PC-3 (cell line): ENCODE results near the gene GPR156. TPM values are rescaled to one million over a fixed set of nuclear protein-coding genes. Genes with fewer than 3 reads are reported as not detected.

Experiments used
- ATAC-seq: fragments of 200-7000 bp; cut with Tn5 transposase; 2 replicates; pipeline ENCODE4 v1.9.1; 2020; ENCODE audit warnings: mild to moderate bottlenecking, moderate library complexity
- BruUV-seq: library from RNA; stranded (reverse); fragments of 400-500 nt; replicated peaks from 2 replicates; lab custom pipeline; 2021; lab: Mats Ljungman, UMichigan
- CTCF ChIA-PET: fragments of 300-600 bp; sonication (Branson Sonifier 250); formaldehyde crosslinking; loops from one replicate; lab custom pipeline; 2022; ENCODE audit warnings: antibody characterized with exemption; lab: Charles Lee
- POLR2A ChIA-PET: fragments of 300-600 bp; sonication (Branson Sonifier 250); formaldehyde crosslinking; loops from one replicate; lab custom pipeline; 2022; ENCODE audit warnings: antibody characterized with exemption; ENCODE audit not compliant: unreplicated experiment; lab: Charles Lee
- DNase-seq: peaks from one replicate; pipeline ENCODE4 v3.0.0-alpha.2; 2015
- H2AFZ ChIP-seq: fragments of 300-600 bp; sonication (generic); 2 replicates; pipeline ENCODE4 v1.6.0; 2016; ENCODE audit warnings: antibody characterized with exemption, low read length
- H3F3A ChIP-seq: fragments of 300-600 bp; sonication (generic); one replicate; pipeline ENCODE4 v1.6.0; 2017; ENCODE audit warnings: antibody characterized with exemption, low read length, control low read depth, mild to moderate bottlenecking; ENCODE audit not compliant: unreplicated experiment
- H3K27ac ChIP-seq: fragments of 300-600 bp; sonication (generic); 2 replicates; pipeline ENCODE4 v1.5.1; 2016; ENCODE audit warnings: mild to moderate bottlenecking, low read length
- H3K27me3 ChIP-seq: fragments of 300-600 bp; sonication (generic); 2 replicates; pipeline ENCODE4 v1.6.1; 2016; ENCODE audit warnings: low read length, mixed read lengths
- H3K36me3 ChIP-seq: fragments of 300-600 bp; sonication (generic); 2 replicates; pipeline ENCODE4 v1.6.1; 2016; ENCODE audit warnings: low read depth, mixed run types, low read length, mixed read lengths
- H3K4me1 ChIP-seq: fragments of 300-600 bp; sonication (generic); 2 replicates; pipeline ENCODE4 v1.5.1; 2016; ENCODE audit warnings: low read length; ENCODE audit not compliant: insufficient read depth
- H3K4me2 ChIP-seq: fragments of 300-600 bp; sonication (generic); 2 replicates; pipeline ENCODE4 v1.6.0; 2016; ENCODE audit warnings: low read length
- H3K4me3 ChIP-seq: fragments of 300-600 bp; sonication (generic); 2 replicates; pipeline ENCODE4 v1.5.1; 2016; ENCODE audit warnings: mild to moderate bottlenecking, low read length, mixed read lengths
- H3K79me2 ChIP-seq: fragments of 300-600 bp; sonication (generic); 2 replicates; pipeline ENCODE4 v1.6.1; 2017; ENCODE audit warnings: low read length, mixed read lengths
- H3K9ac ChIP-seq: fragments of 300-600 bp; sonication (generic); 2 replicates; pipeline ENCODE4 v1.6.0; 2016; ENCODE audit warnings: mild to moderate bottlenecking, low read length
- H3K9me2 ChIP-seq: fragments of 300-600 bp; sonication (generic); replicated peaks from 2 replicates; pipeline ENCODE4 v1.6.1; 2016; ENCODE audit warnings: mixed run types, low read length, mixed read lengths
- H3K9me3 ChIP-seq: fragments of 300-600 bp; sonication (generic); 2 replicates; pipeline ENCODE4 v1.6.1; 2016; ENCODE audit warnings: low read length, mixed read lengths
- H4K20me1 ChIP-seq: fragments of 300-600 bp; sonication (generic); 2 replicates; pipeline ENCODE4 v1.6.1; 2016; ENCODE audit warnings: low read length, mixed read lengths
- EZH2 ChIP-seq: fragments of 300-600 bp; sonication (generic); IDR thresholded peaks from one replicate; pipeline ENCODE4 v1.6.1; 2017; ENCODE audit warnings: antibody characterized with exemption, mild to moderate bottlenecking, low read length; ENCODE audit not compliant: unreplicated experiment
- EZH2phosphoT487 ChIP-seq: fragments of 300-600 bp; sonication (generic); IDR thresholded peaks from 2 replicates; pipeline ENCODE4 v1.6.1; 2018; ENCODE audit warnings: mild to moderate bottlenecking, antibody characterized with exemption, low read length, borderline replicate concordance
- intact Hi-C: fragments of 100-400 bp; cut with micrococcal nuclease; formaldehyde crosslinking; loops from 2 replicates; pipeline ENCODE4 v1.9.0; 2023
- total RNA-seq: library from RNA; depleted of rRNA; stranded (reverse); fragments of >200 nt; gene quantifications from 2 replicates; pipeline ENCODE4 v1.2.3, GENCODE V29; 2014
- TF ChIP-seq, protein P1 (sequence below): fragments of 300-600 bp; sonication (generic); conservative IDR thresholded peaks from 2 replicates; pipeline ENCODE4 v1.5.1; 2017; ENCODE audit warnings: antibody characterized with exemption, low read depth, mild to moderate bottlenecking, low read length

GPR156 gene
- total RNA-seq, 1 experiment from 2014 or later = 5.1 TPM

DNA sequence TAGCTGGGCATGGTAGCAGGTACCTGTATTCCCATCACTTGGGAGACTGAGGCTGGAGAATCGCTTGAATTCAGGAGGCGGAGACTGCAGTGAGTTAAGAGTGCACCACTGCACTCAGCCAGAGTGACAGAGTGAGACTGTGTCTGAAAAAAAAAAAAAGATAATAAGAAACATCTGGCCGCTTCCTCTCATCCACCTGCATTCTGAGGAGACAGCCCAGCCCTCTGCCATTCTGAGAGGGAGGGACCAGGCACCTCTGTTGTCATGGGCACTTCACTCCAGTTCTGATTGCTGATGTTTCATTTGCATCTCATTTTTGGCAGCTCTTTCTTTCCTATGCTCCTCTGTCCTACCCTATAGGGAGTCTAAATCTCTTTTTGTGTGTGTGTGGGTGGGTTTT is 154.4 kb downstream of the GPR156 start:
- ChIA-PET CTCF (no interaction called here), POLR2A (no interaction called here)
- BruUV-seq = no TSS peak

DNA sequence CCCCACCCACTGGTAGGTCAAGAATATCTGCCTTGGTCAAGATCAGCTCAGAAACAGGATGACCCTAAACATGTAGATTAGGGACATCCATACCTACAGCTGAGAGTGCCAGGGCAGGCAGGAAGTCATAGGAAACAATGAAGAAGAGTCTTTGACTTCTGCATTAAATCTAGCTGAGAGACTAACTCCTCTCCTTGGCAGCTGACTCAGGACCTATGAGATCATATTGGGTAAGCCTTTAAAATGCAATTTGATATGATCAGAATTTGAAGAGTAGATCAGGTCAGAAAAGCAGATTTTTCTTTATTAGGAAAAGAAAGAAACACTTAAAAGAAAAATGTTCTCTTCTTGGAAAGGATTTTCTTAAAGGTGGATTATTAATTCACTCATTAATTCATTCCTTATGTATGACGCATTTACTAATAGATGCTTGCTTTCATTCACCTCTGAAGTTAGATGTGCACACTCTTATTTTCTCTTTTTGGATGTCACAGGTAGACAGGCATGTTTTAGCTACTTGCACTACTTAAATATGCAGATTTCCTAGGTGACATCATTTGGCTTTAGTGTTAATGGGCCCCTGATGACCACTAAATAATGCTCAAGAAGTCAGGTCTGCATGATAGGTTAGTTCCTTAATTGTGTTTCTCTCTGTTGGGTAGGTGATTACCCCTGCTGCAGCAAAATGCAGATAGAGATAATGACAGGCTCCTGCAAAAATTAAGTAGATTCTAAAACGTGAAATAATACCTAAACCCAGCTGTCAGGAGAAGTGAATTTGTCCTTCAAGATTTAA is 155.1 kb downstream of the GPR156 start:
- no peaks in the 10 kb centered on the region for H3K27me3 ChIP-seq
- H3K9ac ChIP-seq = no peak overlapping the region
- peak; percentile 84 for ATAC-seq
- ChIA-PET CTCF (no interaction called here), POLR2A (no interaction called here)
- intact Hi-C loops = no loop called here
- no peaks in the 10 kb centered on the region for H3K79me2 ChIP-seq
- H3K27ac ChIP-seq = no peak overlapping the region
- no TSS peak for BruUV-seq
- 0 out of 2 replicates have a peak overlapping the region, but pooled peaks have one; percentile 2 for H3K4me2 ChIP-seq
- H2AFZ ChIP-seq = no peak overlapping the region
- no peak overlapping the region for H3K4me3 ChIP-seq
- H3F3A ChIP-seq = no peaks in the 10 kb centered on the region
- DNase-seq = peak; percentile 72
- H3K9me2 ChIP-seq = no peaks in the 10 kb centered on the region
- H3K36me3 ChIP-seq = no peaks in the 10 kb centered on the region
- no peaks in the 10 kb centered on the region for H4K20me1 ChIP-seq
- H3K9me3 ChIP-seq = no peaks in the 10 kb centered on the region
- no peak for TF ChIP-seq EZH2phosphoT487
- TF ChIP-seq, protein P1, sequence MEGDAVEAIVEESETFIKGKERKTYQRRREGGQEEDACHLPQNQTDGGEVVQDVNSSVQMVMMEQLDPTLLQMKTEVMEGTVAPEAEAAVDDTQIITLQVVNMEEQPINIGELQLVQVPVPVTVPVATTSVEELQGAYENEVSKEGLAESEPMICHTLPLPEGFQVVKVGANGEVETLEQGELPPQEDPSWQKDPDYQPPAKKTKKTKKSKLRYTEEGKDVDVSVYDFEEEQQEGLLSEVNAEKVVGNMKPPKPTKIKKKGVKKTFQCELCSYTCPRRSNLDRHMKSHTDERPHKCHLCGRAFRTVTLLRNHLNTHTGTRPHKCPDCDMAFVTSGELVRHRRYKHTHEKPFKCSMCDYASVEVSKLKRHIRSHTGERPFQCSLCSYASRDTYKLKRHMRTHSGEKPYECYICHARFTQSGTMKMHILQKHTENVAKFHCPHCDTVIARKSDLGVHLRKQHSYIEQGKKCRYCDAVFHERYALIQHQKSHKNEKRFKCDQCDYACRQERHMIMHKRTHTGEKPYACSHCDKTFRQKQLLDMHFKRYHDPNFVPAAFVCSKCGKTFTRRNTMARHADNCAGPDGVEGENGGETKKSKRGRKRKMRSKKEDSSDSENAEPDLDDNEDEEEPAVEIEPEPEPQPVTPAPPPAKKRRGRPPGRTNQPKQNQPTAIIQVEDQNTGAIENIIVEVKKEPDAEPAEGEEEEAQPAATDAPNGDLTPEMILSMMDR = no peak
- no peak for TF ChIP-seq EZH2
- H3K4me1 ChIP-seq = peaks cover 12% of the 10 kb centered on the region

More for the DNA sequence above, 154.4 kb downstream of the GPR156 start:
- Histone ChIP-seq H3K27ac (no peak overlapping the region), H3K9me2 (no peaks in the 10 kb centered on the region), H2AFZ (no peak overlapping the region), H3K79me2 (no peaks in the 10 kb centered on the region), H3K27me3 (no peaks in the 10 kb centered on the region), H3K4me2 (no peak overlapping the region), H3K9ac (no peak overlapping the region), H3K36me3 (no peaks in the 10 kb centered on the region), H4K20me1 (no peaks in the 10 kb centered on the region), H3F3A (no peaks in the 10 kb centered on the region), H3K4me3 (no peak overlapping the region), H3K9me3 (no peaks in the 10 kb centered on the region), H3K4me1 (peaks cover 19% of the 10 kb centered on the region)
- no peak for ATAC-seq
- no peak for DNase-seq
- TF ChIP-seq EZH2 (no peak), EZH2phosphoT487 (no peak)
- TF ChIP-seq, protein P1 = no peak
- intact Hi-C loops = no loop called here

DNA sequence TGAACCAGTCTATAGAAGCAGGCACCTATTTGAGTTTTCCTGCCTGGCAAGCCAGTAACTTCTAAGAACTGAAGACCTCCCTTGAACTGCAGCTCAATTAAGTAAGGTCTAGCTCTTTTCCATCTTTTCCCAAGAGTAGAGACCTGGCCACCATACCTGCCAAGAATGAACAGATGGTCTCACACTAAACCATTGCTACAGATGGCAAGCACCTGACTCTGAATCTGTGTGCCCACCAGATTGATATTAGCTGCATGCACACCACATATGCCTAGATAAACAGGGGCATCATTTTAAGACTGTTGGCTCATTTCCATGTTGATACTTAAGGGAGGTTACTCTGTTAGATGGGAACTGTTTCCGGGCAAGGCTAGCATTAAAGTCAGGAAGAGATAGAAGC is 156.0 kb downstream of the GPR156 start:
- no peak for TF ChIP-seq EZH2phosphoT487
- TF ChIP-seq, protein P1 = no peak
- no peak for TF ChIP-seq EZH2
- POLR2A ChIA-PET = no interaction called here
- no peak for ATAC-seq

More for the DNA sequence above, 156.0 kb downstream of the GPR156 start:
- Histone ChIP-seq H3K4me3 (no peak overlapping the region), H3K36me3 (no peaks in the 10 kb centered on the region), H3K27ac (no peak overlapping the region), H3K4me1 (peaks cover 9% of the 10 kb centered on the region), H3K9ac (no peak overlapping the region), H3F3A (no peaks in the 10 kb centered on the region), H3K9me2 (no peaks in the 10 kb centered on the region), H2AFZ (no peak overlapping the region), H4K20me1 (no peaks in the 10 kb centered on the region), H3K4me2 (no peak overlapping the region), H3K9me3 (no peaks in the 10 kb centered on the region), H3K27me3 (no peaks in the 10 kb centered on the region), H3K79me2 (no peaks in the 10 kb centered on the region)
- BruUV-seq = no TSS peak
- CTCF ChIA-PET = no interaction called here
- intact Hi-C loops = no loop called here
- DNase-seq = no peak
